AG04450 (cell line): ENCODE results near the gene ATG16L1. TPM values are rescaled to one million over a fixed set of nuclear protein-coding genes. Genes with fewer than 3 reads are reported as not detected.

ENCODE experiments used
- CTCF ChIA-PET: fragments of 300-600, 350-600 bp; formaldehyde crosslinking; extraction: SDS; loops from one replicate; lab custom pipeline; 2022; ENCODE audit warnings: antibody characterized with exemption, inconsistent platforms; lab: Charles Lee
- POLR2A ChIA-PET: fragments of 350-600 bp; formaldehyde crosslinking; extraction: SDS; loops from one replicate; lab custom pipeline; 2021; ENCODE audit warnings: antibody characterized with exemption, inconsistent platforms; lab: Yijun Ruan, JAX
- DNase-seq: peaks from one replicate; pipeline ENCODE4 v3.0.0-alpha.2; 2011; ENCODE audit warnings: low read depth, low spot score
- H3K27ac ChIP-seq: one replicate; pipeline ENCODE4 v1.5.1; 2012; ENCODE audit warnings: low read depth, low read length, control low read depth
- H3K27me3 ChIP-seq: one replicate; pipeline ENCODE4 v1.6.0; 2012; ENCODE audit warnings: low read length; ENCODE audit not compliant: control insufficient read depth, insufficient read depth
- H3K4me3 ChIP-seq: 2 replicates; pipeline ENCODE4 v1.5.1; 2011; ENCODE audit warnings: mild to moderate bottlenecking, low read depth, low read length, control low read depth
- H3K9me3 ChIP-seq: 2 replicates; pipeline ENCODE4 v1.5.1; 2012; ENCODE audit warnings: low read length; ENCODE audit not compliant: control insufficient read depth, insufficient read depth
- polyA plus RNA-seq: library from polyadenylated mRNA; depleted of rRNA; stranded (reverse); fragments of >200 nt; gene quantifications from 2 replicates; pipeline ENCODE4 v1.2.3, GENCODE V29; 2011
- TF ChIP-seq, protein P1 (sequence below): IDR thresholded peaks from 2 replicates; pipeline ENCODE4 v1.5.1; 2011; ENCODE audit warnings: low read depth, low read length, control low read depth, inconsistent platforms

The ATG16L1 gene
- polyA plus RNA-seq, 1 experiment: 32.8 TPM

DNA sequence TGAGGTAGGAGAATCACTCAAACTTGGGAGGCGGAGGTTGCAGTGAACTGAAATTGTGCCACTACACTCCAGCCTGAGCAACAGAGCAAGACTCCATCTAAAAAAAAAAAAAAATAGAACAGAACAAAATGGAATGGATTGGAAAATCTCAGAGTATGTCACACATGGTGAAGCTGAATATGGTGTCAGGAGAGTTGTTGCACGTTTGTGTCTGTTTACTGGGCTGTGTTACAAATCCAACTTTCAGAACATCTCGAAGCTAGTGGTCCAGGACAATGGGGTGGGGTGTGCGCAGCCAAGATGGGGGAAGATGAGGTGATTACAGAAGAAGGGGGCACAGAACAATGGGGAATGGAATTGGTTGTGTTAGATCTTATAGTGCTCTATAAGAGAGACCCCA lies 73.8 kb downstream of the ATG16L1 start:
- no peaks in the 10 kb centered on the region; the same call in 1 of the 2 replicates for H3K9me3 ChIP-seq
- no peak overlapping the region for H3K4me3 ChIP-seq
- ChIA-PET CTCF (interaction anchor here (0.7 kb wide), 1 partner anchor 719 kb away, joined by 4 read pairs; no protein-coding TSS in a partner anchor), POLR2A (no interaction called here)
- DNase-seq: no peak
- peaks cover 11% of the 10 kb centered on the region for H3K27me3 ChIP-seq
- no peak overlapping the region for H3K27ac ChIP-seq
- TF ChIP-seq, protein P1, sequence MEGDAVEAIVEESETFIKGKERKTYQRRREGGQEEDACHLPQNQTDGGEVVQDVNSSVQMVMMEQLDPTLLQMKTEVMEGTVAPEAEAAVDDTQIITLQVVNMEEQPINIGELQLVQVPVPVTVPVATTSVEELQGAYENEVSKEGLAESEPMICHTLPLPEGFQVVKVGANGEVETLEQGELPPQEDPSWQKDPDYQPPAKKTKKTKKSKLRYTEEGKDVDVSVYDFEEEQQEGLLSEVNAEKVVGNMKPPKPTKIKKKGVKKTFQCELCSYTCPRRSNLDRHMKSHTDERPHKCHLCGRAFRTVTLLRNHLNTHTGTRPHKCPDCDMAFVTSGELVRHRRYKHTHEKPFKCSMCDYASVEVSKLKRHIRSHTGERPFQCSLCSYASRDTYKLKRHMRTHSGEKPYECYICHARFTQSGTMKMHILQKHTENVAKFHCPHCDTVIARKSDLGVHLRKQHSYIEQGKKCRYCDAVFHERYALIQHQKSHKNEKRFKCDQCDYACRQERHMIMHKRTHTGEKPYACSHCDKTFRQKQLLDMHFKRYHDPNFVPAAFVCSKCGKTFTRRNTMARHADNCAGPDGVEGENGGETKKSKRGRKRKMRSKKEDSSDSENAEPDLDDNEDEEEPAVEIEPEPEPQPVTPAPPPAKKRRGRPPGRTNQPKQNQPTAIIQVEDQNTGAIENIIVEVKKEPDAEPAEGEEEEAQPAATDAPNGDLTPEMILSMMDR: no peak

DNA sequence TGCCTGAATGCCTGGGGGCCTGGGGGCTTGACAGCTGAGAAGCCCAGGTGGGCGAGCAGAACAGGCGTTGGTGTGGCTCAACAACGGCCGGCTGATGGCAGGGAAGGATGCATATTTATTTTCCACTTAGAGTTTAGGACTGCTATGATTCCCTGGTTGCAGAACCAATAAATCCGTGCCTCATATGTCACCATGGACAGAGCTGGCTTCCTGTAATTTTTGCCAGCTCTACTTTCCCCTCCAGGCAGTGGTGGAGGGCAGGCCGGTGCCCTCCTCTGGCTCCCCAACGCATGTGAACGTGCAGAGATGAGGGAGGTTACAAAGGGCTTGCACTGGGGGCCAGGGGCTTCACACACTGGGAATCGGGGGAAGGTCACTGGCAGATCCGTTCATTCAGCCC lies 74.3 kb downstream of the ATG16L1 start:
- H3K9me3 ChIP-seq: no peaks in the 10 kb centered on the region; the same call in 1 of the 2 replicates
- ChIA-PET CTCF (no interaction called here), POLR2A (no interaction called here)
- no peak overlapping the region for H3K4me3 ChIP-seq
- no peak overlapping the region for H3K27ac ChIP-seq
- DNase-seq: no peak
- TF ChIP-seq, protein P1: no peak
- peaks cover 6% of the 10 kb centered on the region for H3K27me3 ChIP-seq

DNA sequence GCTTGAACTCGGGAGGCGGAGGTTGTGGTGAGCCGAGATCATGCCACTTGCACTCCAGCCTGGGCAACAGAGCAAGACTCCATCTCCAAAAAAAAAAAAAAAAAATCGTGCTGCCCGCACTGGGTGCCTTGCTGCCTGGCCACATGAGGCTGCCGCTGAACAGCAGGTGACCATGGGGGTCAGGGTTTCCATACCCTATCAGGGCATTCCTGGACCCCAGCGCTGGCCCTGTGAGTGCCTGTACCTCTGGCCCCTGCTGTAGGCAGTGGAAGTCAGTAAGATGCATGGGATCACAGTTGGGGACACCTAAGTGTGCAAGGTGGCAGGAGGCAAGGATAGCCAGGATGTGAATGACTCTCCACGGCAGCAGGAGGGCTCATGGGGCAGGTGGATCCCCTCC lies 75.0 kb downstream of the ATG16L1 start:
- CTCF ChIA-PET: no interaction called here
- Histone ChIP-seq H3K27ac (no peak overlapping the region), H3K9me3 (no peaks in the 10 kb centered on the region; the same call in 1 of the 2 replicates), H3K4me3 (no peak overlapping the region), H3K27me3 (peaks cover 2% of the 10 kb centered on the region)
- DNase-seq: no peak
- TF ChIP-seq, protein P1: no peak
- POLR2A ChIA-PET: no interaction called here

DNA sequence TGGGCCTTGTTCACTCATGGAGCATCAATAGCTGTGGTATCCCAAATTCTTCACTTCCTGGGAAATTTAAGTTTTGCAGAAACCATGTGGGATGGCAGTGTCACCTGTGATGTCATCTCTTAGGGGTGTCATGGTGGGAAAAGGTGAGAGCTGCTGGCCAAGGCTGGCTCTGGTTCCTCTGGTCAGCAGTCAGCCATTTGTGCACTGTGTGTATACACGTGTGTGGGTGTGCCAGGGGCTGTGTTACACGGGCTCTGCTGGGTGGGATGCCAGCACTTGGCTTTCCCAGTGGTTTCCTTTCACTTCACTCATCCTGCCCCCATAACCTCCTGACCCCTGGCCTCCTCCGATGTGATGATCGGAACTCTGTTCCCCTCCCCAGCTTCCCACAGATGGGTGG lies 77.4 kb downstream of the ATG16L1 start:
- no peak overlapping the region for H3K27ac ChIP-seq
- H3K4me3 ChIP-seq: no peak overlapping the region
- ChIA-PET CTCF (no interaction called here), POLR2A (no interaction called here)
- H3K9me3 ChIP-seq: no peaks in the 10 kb centered on the region; the same call in 1 of the 2 replicates
- TF ChIP-seq, protein P1: no peak
- peaks cover 9% of the 10 kb centered on the region for H3K27me3 ChIP-seq
- no peak for DNase-seq

DNA sequence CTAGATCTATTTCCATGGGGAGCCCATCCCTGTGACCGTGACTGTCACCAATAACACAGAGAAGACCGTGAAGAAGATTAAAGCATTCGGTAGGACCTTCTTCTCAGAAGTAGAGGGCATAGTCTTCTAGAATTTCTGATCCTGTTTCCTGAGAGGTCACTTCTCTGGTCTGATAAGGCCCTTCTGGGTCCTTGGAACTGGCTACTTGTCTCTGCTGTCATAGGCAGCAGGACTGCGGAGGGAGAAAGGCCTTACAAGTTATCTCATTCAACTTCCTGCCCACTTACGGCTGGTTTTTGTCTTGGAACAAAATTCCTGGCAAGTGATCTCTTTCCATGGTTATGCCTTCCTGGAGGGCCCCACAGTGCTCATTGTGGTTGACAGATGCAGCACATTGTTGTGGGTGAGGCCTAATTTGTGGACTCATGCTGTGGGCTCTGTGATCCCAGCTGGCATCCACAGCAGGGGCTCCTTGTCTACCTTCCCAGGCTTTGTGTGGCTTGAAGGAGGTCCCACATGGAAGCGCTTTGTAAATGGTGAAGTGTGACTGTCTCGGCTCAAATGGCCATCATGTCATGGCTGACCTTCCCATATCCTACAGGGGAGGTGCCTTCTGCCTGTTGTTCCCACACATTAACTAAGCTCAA lies 78.1 kb downstream of the ATG16L1 start:
- no peak overlapping the region for H3K27ac ChIP-seq
- TF ChIP-seq, protein P1: no peak
- no peak overlapping the region for H3K4me3 ChIP-seq
- H3K27me3 ChIP-seq: peaks cover 10% of the 10 kb centered on the region
- ChIA-PET CTCF (interaction anchor here (1.5 kb wide), 1 partner anchor 24 kb away, joined by 3 read pairs; no protein-coding TSS in a partner anchor), POLR2A (no interaction called here)
- H3K9me3 ChIP-seq: no peaks in the 10 kb centered on the region; the same call in 1 of the 2 replicates
- DNase-seq: no peak
